Cerebellar nuclear complex (tissue), 1 donor: Measurements from ENCODE around the gene TEAD1.

Experiments used
- DNase-seq, 2 experiments: peaks; one replicate each; lab custom pipeline; 2025; lab: John Stamatoyannopoulos, UW

Gene TEAD1

DNA sequence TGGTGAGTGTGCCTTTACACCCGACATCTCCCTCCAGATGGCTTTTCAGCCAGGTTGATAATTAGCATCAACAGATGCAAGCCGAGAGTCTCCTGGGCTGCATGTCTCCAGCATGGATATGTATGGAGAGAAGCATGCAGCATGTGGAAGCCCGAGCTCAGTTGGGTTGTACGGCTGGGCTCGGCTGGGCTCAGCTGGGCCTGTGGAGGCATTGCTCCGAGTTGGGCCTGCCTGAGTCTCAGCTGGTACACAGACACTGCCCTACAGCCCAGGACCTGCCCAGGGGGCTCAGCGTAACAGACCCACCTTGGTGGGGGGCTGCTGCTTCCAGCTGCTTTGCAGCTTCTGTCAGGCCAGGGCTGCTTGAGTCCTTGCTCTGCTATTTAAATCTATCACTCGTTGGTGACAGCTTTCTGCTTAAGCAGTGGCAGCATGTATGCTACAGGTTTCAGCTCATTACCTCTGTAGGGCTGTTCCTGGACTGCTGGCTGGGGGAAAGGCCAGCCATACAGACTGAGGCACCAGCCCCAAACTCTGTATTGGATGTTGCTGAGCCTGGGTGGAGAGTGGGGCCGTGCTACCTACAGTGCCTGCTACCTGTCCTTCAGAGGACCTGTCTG is 115.5 kb downstream of the TEAD1 start:
- DNase-seq = no peak

GRCh38 chr11:12790861-12791616 is 116.8 kb downstream of the TEAD1 start:
- no peak for DNase-seq

GRCh38 chr11:12792018-12792417 is 117.8 kb downstream of the TEAD1 start:
- DNase-seq = no peak

GRCh38 chr11:12792590-12792989 is 118.4 kb downstream of the TEAD1 start:
- no peak for DNase-seq

GRCh38 chr11:12793065-12793464 is 118.8 kb downstream of the TEAD1 start:
- DNase-seq = no peak

DNA sequence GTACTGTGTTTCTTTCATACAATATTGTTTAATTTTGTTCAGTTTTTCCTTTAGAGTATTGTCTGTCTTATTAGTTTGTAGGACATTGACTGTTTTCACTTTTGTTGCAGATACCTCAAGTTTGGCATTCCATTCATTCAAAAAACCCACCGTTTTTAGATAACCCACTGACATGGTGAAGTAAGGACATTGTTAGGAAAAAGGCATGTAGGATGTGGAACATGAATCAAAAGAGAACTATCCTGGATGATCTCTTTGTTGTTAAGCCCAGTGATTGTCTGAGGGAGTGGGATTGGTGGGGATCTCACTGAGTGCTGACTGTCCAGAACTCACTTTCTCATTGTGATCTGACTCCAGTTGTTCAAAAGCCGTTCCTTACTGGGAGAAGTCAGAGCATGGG is 119.3 kb downstream of the TEAD1 start:
- no peak for DNase-seq

DNA sequence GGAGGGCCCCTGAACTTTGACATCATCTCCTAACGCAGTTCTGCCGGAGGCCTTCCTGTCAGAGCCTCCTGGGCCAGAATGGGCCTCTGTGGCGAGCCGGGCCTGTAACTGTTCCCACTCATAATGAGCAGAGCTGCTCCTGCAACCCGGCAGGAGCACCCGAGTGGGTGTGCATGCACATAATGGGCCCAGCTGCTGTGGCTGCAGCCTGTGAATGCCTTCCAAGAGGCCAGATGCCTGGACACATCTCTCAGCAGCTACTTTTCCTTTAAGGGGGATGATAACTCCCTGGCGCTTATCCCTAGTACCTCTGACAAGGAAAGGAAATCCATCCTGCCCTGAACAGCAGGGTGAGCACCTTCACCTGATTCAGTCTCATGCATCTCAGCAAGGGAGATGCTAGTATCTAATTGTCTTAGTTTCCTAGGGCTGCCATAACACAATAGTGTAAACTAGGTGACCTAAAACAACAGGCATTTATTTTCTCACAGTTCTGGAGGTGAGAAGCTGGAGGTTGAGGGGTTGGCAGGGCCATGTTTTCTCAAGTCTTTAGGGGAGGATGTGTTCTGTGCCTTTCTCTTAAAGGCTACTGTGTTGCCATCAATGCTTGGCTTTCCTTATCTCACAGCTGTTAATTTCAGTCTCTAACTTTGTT is 120.5 kb downstream of the TEAD1 start:
- DNase-seq = no peak

GRCh38 chr11:12797996-12798395 is 123.8 kb downstream of the TEAD1 start:
- DNase-seq = no peak

GRCh38 chr11:12798609-12799011 is 124.4 kb downstream of the TEAD1 start:
- DNase-seq = no peak

GRCh38 chr11:12799334-12799835 is 125.2 kb downstream of the TEAD1 start:
- DNase-seq = no peak

DNA sequence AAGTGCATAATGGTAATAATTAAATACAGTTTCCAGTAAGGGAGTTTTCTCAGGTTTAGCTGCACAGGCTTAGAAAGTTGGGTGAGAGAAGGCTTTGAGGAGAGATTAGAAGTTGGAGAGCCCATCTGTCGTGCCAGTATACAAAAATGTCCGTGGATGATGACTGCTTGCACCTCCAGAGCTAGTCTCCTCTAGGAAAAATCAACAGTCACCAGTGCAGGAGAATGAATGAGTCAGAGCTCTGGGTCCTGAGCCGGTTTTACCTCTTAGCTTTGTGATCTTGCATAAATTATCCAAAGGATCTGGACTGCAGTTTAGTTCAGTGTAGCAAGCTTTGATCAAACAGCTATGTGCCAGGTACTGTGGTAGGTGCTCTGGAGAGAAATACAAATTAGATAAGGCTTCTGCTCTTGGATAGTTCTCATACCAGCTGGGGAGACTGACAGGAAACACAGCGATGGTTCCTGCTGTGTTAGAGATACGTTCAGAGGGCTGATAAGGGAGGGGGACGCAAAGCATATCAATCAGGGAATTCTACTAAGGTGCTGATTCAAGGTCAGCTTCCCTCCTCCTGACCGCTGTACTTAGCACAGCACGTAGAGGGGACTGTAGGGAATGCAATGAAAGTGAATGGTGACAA is 125.9 kb downstream of the TEAD1 start:
- DNase-seq = no peak

GRCh38 chr11:12800871-12801270 is 126.7 kb downstream of the TEAD1 start:
- DNase-seq = no peak

GRCh38 chr11:12801976-12802375 is 127.8 kb downstream of the TEAD1 start:
- no peak for DNase-seq

DNA sequence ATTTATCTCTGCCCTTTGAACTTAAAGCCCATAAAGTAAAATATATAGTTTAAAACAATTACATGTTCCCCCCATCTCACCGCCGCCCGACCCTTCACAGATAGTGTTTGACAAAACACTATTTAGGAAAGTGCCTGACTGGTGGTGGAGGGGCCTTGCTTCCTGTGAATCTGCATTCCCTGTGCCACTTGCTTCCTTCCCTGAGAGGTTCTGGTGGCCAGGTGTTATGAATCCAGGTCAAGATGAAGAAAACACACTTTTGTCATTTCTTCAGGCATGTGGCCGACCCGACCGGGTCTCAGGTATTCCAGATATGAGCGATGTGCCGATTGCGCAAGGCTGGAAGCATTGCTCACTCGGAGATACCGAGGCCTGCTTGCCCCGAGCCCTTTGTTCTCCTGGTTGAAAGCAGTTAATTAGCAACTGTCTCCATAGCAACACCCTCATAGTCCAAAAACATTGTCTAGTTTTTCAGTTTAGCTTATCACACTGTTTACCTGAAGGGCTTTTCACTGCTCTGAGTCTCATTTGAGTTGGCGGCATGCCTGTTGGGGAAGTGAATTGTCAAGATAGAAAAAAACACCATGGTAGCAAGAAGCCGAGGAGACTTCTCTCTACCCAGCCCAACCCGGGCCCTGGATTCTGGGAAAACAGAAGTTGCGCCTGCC is 128.3 kb downstream of the TEAD1 start:
- DNase-seq = no peak

- no peak for DNase-seq
Measured at GRCh38 chr11:12803086-12803826, 129.0 kb downstream of the TEAD1 start.

DNA sequence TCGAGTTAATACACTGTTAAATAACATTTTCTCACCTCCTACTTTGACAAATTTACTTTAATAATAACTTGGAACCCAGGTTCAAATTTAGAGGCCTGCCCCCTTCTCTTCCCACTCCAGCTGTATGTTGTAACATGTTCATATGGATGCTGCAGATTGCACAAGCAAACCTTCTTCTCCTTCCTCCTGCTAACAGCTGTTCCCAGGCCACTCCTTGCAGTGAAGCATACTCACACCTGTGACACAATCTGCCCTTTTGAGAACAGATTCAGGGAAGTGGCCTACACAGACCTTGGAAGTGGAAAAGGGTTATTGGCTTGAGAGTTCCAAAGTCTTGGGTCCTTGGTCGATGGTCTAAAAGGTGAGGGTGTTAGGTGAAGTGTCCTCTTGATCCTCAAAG is 131.9 kb downstream of the TEAD1 start:
- DNase-seq = no peak

GRCh38 chr11:12807621-12808020 is 133.4 kb downstream of the TEAD1 start:
- DNase-seq = no peak

- no peak for DNase-seq
Measured at GRCh38 chr11:12808519-12808918, 134.3 kb downstream of the TEAD1 start.

DNA sequence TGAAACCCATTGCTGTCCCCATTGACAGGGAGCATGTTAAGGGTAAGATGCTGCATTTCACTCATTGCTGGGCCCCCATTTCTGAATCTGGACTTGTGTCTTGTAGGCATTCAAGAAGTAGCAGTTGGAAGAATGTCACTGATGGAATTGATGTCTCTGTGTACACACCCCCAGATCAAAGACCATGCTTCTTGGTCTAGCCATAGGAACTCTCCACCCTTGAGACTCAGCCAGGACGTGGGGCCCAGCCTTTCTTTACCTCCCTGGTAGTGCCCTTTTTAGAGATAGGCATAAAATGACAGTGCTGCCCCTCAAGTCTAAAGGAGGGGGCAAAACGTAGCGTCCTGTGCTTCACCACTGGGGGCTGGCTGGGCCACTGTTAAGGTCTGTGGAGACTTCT is 135.1 kb downstream of the TEAD1 start:
- no peak for DNase-seq

DNA sequence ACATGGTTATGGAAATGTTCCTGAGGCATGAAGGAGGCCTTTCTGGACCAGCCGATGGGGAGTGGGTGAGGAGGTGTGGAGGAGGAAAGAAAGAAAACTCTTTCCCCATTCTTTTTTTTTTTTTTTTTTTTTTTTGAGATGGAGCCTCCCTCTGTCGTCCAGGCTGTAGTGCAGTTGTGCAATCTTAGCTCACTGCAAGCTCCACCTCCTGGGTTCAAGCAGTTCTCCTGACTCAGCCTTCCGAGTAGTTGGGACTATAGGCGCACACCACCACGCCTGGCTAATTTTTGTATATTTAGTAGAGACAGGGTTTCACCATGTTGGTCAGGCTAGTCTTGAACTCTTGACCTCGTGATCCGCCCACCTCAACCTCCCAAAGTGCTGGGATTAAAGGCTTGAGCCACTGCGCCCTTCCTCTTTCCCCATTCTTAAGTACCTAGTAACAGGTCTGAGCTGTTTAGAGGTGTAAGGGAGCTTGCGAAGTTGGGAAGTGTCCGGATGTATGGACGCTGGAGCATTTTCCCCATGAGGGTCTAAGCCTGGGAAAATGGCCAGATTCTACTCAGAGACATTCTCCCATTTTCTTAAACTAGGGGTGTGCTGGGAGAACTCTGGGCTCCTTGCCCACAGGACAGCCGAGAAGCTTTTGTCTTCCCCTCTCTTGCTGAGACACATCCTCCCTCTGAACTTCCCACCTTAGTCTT is 135.8 kb downstream of the TEAD1 start:
- DNase-seq = no peak

- DNase-seq = no peak
Measured at GRCh38 chr11:12810568-12810894, 136.3 kb downstream of the TEAD1 start.
